Measurements from ENCODE around the gene TH.

The TH gene

DNA sequence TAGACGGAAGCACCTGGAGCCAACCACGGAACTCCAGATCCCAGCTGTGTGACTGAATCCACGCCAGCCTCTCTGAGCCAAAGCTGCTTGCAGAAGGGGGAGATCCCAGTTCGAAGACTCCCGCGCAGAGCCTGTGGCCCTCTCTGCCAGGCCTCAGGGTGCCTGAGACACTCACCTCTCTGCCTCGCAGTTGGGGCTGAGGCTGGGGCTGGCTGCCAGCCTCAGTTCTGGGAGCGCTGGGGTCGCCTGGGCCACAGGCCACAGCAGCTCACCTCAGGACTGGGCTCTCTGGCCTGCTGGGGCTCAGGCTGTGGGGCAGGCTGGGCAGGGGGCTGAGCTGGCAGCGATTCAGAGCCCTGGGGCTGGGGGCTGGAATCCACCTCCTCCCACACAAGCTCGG, 24.2 kb downstream of the TH start:
- DNase-seq (ENCODE audit: low read depth, low spot score) = no peak
- H3K27ac ChIP-seq = no peak overlapping the region

DNA sequence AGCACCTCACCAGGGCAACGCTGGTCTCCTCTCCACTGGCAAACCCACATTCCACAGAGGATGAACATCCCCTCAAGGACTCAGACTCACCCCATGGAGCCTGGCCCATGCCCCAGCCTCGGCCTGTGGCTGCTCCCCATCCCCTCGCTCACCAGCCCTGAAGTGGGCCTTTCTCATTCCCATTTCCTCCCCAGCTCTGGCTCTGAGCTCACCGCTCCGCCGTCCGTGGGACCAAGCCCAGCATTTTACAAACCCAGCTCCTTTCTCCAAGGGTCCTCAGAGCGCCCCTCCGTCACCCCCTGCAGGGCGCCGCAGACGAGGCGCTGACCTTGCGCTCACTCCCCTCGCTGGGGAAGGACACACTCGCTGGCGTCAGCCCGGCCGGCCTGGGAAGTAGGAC, 25.6 kb downstream of the TH start:
- no peak overlapping the region for H3K27ac ChIP-seq
- DNase-seq (ENCODE audit: low read depth, low spot score) = no peak

DNA sequence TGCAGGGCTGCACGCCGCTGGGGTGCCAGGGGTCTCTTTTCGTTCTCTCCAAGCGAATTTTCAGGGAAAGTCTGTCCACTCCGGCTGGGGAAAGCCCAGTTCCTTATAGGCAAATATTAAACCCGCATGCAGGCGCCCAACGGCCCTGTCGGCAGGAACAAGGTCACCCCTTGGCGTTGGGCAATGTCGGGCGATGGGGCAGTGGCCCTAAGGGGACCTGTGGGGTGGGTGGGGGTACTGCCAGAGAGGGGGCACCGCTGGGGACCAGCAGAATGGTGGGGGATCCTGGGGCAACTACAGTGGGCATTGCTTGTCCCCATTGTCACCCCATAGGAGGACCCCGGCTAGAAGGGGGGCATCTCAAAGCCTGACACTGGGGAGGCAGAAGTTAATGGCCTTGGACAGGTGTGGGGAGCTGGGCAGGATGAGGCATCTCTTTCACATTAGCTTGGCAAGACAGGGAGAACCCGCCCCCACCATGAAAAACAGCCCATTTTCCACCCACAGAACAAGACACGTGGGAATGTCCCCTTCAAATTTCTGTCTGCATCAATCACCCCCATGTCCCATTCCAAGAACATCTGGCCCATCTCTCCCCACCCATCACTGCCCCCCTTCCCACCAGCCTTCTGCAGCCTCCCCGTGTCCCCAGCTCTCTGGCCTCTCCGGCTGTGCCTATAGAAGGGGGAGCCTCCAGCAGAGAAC, 26.9 kb downstream of the TH start:
- DNase-seq (ENCODE audit: low read depth, low spot score) = no peak
- H3K27ac ChIP-seq = no peak overlapping the region

DNA sequence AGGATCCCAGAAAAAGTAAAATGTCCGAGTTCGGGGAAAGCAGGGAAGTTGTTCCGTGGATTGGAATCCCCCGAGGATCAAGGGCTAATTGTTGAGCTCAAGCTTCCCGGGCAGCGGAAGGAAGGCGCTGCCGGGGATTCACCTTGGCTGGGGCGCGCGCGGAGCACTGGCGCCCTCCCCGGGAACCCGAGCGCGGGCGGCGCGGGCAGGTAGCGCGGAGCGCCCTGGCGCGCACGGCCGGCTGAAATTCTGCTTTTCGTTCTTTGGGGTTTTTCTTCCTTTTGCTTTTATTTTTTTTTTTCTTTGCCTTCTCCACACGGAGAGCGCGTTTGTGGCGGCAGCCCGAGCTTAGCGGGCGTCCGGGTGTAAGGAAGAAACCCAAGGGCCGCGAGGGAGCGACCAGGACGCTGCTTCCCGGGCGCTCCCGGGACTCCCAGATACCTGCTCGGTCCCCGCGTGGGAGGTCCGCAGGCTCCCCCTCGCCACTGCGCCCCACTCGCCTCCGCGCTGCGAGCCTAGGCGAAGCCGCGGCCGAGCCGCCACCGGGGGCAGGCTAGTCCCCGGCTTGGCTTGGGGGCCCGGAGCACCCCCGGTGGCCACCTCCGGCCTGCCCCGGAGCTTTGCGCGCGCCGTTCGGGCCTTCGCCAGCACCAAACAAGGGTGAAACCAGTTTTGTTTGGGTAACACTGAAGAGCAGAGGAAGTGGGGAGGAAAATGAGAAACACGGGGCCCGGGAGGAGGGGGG, 27.6 kb downstream of the TH start:
- H3K27ac ChIP-seq = no peak overlapping the region

DNA sequence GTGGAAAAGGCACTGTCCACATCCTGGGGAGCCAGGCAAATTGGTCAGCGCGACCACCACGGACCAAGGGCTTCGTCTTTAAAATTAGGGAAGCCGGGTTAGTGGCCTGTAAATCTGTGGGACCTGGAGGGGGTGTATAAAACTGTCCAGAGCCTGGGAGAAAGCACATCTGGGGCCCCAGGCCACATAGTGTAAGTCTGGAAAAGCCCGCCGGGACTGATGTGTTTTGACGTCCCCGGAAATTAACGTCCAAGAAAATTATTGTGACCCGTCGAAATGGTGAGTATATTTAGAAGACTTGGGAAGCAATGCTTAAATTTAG, 28.2 kb downstream of the TH start:
- H3K27ac ChIP-seq = no peak overlapping the region
- DNase-seq (ENCODE audit: low read depth, low spot score) = no peak

More for the DNA sequence above, 27.6 kb downstream of the TH start:
- no peak for DNase-seq (ENCODE audit: low read depth, low spot score)

DNA sequence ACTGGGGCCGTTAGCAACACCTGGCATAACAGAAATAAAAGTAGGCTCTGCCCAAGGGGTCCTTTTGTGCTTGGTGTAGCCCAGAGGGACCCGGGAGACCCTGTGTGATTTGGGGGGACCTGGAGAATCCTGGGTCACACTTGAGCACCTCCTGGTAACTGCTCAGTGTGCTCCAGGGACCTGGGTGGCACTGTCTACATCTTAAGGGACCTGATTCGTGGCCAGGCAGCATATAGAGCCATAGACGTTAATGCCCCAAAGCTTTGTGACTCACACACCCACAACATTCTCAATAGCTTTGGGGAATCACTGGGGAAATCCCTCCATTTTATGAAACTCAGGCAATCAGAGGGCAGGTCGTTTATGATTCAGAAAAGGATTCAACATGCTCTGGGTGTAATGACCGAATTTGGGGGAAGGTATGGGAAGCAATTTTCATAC, 28.8 kb downstream of the TH start:
- H3K27ac ChIP-seq = no peak overlapping the region

DNA sequence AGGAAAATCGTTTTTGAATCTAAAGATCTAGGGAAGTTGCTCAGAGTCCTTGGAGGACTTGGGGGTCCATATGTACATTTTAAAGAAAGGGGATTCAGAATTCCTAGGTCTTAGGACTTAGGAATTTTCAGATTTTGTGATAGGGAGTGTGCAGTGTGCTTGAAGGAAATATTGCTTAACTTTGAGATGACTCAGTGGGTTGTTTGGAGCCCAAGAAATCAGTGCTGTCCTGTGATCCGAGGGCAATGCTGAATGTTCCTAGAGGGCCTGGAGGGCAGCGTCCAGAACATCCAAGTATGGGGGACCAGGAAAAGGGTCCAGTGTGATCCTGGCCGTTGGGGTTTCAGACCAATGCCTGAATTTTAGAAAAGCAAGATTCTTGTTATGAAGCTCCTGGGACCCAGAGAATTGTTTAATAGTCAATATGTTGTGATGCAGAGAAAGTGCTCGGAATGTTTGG, 29.3 kb downstream of the TH start:
- H3K27ac ChIP-seq = no peak overlapping the region
- no peak for DNase-seq (ENCODE audit: low read depth, low spot score)

More for the DNA sequence above, 28.8 kb downstream of the TH start:
- DNase-seq (ENCODE audit: low read depth, low spot score) = peak; percentile 34

DNA sequence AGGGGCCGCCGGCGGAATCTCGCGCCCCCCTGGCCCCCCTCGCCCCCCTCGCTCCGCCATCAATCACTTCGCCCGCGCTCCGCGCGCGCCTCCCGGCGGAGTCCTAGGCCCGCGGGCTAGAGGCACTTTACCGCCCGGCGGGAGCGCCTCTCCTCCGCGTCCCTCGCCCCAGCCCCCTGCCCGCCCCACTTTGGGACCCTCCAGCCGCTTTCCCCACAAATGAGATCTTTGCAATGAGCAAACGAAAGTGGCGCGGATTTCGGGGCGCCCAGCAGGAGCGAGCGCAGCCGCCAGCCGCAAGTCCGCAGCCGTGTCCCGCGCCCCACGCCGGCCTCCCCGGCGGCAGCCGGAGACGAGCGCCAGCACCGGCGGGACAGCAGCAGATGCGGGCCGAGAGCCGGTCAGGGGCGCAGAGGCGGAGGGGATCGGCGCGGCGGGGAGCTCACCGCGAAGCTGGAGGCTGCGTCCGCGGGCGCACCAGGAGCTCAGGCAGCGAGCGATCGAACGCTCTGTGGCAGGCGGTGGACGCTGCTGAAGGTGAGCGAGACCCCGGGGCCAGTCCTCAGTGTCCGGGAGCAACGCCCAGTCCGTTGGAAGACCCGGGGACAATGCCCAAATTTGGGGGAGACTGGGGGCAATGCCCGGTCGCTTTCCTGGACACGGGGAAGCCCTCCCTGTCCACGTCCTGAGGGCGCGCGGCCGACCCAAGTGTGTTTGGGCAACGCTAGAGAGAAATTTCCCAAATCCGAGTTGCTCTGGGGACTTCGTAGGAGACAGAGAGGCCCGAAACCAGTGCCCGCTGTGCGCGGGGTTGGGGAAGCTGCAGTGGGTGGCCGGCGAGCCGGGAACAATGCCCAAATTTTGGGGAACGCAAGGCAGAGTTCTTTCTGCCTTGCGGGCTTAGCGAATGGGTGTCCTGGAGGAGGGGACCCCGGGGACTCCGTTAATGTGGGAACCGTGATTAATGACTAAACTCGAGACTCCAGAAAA, 30.9 kb downstream of the TH start:
- H3K27ac ChIP-seq = no peak overlapping the region
- DNase-seq (ENCODE audit: low read depth, low spot score) = no peak

DNA sequence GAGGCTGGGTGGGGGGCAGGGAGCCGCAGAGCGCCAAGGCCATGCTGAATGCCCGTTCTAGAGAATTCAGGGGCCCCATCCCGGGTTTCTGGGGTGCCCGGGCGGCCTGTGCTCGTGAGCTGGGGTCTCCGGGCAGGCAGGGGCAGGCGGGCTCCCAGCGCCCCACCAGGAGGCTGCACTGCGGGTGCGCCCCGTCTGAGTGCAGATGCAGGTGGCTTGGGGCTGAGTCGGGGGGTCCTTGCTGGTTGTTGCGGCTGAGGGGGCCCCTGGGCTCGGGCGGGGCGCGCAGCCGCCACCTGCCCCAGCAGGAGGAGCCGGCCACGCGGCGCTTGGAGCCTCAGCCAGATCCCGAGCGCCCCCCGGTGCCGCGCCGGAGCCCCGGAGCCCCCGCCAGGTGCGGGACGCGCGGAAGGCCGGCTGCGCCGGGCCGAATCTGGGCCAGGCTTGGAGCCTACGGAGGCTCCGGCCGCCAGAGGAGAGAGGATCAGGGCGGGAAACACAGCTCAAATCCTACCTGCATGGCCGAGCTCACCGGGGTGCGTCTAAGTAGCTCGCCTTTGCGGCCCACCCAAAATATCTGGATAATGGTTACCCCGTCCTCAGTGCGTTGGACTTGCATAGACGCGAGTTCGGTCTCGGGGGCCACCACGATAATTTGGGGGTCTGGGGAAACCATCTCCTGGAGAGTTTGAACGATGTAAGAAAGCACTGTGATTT, 31.8 kb downstream of the TH start:
- DNase-seq (ENCODE audit: low read depth, low spot score) = no peak
- no peak overlapping the region for H3K27ac ChIP-seq

DNA sequence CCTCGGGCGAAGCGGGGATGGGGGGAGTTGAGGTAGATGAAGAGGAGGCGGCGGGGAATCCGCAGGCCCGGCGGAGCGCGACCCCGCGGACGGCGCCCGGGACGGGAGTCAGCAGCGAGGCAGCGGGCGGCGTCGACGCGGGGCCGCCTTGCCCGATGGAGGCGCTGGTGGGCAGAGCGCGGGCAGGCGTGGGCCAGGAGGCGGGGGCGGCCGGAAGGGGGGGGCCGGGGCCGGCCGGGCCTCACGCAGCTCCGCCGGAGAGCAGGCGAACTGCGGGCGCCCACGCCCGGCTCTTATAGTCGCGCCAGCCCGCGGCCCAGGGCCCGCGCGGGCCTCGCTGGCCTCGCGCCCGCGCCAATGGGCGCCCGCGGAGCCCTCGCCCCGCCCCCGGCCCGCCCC, 32.5 kb downstream of the TH start, which contains the start of gene IGF2:
Gene IGF2 (minus strand): TSS at position 267 of the 399 bp plus-strand sequence. CDS start 3,866 bp downstream, outside the sequence.
- no peak for DNase-seq (ENCODE audit: low read depth, low spot score)
- no peak within 1 kb of the TSS for H3K27ac ChIP-seq

DNA sequence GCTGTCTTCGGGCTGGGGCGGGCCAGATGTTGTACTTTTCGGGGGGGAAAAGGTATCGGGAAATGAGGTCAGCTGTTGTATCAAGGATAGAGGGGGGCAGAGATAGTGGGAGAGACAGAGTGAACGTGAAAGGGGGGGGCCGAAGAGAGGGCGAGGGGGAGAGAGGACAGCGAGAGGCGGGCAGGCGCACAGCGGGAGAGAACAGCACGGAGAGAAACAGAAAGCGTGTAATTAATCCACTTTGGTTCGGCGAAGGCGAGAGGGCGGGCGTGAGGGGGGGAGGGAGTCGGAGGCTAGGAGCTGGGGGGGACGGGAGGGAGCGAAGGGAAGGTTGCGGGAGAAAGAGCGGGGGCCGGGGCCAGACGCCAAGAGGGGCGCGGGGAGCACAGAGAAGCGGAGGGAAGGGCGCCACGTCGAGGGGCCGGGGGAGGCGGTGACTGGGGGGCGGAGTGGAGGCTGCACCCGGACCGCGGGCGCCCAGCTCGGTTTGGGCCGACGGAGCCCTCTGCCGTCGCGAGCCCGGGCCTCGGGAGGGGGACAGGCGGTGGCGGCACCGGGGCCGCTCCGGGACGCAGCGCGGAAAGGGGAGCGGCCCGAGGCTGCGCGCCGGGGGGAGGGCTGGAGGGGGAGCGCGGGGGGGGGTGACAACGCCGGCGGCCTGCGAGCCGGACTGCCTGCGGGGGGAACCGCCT, 33.0 kb downstream of the TH start:
- H3K27ac ChIP-seq = no peak overlapping the region
- DNase-seq (ENCODE audit: low read depth, low spot score) = no peak

DNA sequence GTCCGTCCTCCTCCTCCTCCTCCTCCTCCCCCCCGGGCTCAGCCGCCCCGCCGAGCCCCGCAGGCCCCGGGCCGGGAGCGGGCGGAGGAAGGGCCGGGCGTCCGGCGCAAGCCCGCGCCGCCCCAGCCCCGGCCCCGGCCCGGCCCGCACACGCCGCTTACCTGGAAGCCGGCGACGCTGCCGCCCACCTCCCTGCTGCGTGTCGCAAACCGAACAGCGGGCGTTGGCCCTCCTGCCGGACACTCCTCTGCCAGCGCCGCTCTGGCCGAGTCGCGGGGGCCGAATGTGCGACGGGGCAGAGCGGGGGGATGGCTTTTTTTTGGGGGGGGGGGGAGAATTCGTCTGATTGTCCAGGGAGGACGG, 33.6 kb downstream of the TH start:
- H3K27ac ChIP-seq = no peak overlapping the region
- no peak for DNase-seq (ENCODE audit: low read depth, low spot score)

DNA sequence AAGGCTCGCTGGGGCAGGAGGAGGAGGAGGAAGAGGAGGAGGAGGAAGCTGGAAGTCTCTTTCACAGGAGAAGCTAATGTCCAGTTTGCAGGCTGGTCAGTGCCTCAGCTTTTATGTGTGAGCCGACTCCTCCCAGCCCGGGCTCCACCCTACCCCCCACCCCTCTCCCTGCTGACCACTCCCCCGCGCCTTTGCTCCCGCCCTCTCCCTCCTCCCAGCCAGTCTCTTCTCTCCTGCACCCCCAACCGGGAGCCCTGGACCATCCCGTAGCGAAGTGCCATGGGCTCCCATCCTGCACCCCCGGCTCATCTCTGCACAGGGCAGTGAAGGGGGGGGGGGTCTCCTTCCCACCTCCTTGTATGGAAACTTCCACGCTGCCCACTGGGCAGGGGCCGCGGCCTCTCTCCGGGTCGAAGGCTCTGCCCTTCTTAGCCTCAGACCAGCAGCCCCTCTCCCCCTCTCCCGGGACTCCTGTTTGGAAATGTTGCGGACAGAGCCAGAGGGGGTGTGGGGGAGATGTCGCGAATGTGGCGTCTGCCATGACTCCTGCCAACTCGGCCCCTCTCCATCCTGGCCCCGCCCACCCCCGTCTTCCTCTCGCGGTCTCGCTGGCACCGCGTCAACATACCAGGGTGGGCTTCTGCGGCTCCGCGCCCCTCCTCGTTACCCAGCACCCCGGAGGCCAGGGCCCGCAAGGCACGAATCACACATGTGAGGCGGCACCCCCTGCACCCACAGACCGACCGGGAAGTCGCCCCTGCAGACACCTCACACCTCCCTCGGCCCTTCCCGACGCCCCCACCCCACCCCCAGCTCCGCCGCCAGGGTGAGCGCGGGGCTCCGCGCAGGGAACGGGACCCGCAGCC, 34.2 kb downstream of the TH start:
- no peak for DNase-seq (ENCODE audit: low read depth, low spot score)
- no peak overlapping the region for H3K27ac ChIP-seq

DNA sequence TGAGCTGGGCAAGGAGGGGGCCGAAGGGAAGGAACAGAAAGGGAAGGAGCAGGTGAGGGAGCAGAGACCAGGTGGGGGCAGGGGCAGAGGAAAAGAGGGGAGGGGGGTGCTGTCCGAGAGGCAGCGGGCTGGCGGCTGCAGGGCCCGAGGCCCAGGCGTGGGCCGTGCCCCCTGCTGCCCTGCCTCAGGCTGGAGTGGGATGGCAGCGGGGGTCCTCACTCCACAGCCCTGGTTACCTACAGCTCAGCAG, 34.7 kb downstream of the TH start:
- no peak for DNase-seq (ENCODE audit: low read depth, low spot score)

DNA sequence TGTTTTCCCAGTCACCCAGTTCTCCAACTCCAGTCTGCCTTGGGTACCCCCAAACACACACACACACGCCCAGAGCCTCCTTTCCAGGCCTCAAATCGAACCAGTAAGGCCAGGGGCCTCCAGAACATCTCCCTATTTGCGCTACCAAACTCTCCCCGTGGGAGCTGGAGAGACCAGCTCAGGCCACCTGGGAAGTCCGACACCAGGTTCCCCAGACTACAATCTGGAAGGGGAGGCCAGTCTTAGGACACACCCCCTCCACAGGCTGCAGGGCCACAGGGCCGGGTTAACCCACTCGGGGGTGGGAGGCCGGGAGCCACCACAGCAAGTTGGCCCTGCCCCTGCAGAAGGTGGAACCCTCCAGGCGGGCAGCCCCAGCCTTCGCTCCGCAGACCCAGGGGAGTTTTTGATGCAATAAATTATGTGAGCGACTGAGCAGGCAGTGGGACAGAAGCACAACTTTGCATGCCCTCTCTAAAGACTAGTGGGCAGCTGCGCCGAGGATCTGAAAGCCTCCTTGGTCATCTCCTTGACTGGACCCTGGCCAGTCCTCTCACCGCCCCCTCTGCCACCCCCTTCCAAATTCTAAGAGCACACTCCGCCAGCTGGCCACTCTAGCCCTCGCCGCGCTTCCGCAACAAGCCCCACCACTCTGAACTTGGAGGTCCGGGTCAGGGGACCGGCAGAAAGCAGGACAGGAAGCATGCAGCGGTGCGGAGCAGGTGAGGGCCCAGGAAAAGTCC, 35.2 kb downstream of the TH start:
- DNase-seq (ENCODE audit: low read depth, low spot score) = no peak

More for the DNA sequence above, 34.7 kb downstream of the TH start:
- no peak overlapping the region for H3K27ac ChIP-seq

DNA sequence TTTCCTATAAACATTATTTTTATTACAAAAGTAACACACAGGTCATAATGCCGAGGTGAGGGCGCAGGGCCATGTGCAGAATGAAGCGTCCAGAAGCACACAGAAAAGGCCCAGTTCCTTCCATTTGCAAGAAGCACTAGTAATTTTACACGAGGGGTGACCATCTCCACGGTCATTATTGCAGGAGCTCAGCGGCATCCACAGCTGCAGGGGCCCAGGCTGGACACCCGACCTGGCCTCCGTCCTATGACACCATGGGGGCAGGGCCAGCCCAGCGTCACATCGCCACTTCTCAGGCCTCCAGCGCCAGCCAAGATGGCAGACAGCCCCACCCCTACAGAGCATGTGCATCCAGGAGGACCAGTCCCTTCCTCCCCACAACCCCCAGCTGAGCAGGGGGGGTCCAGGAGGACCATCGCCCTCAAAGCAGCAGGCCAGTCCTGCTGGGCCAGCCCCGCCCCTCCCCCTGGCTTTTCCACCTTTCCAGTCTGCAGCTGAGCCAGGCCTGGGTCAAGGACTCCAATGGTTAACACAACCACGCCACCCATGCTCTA, 35.9 kb downstream of the TH start:
- H3K27ac ChIP-seq = no peak overlapping the region
- no peak for DNase-seq (ENCODE audit: low read depth, low spot score)

More for the DNA sequence above, 35.2 kb downstream of the TH start:
- H3K27ac ChIP-seq = no peak overlapping the region

DNA sequence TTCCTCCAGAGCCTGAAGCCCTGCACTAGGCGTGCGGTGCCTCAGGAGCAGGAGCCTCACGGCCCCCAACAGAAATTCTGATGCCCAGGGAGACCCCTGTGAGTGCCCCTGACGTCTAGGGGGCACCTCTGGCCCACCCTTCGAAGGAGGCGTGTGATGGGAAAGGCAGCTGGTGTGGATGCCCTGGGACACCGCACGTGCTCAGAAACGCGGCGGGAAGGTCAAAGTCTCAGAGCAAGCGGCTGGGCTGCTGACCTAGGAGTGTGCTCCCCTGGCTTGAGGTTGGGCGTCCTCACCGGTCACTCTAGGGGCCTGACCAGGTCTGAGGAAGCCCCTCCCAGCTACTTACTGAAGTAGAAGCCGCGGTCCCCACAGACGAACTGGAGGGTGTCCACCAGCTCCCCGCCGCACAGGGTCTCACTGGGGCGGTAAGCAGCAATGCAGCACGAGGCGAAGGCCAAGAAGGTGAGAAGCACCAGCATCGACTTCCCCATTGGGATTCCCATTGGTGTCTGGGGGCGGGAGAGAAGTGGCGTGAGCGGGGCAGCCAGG, 36.5 kb downstream of the TH start:
- no peak for DNase-seq (ENCODE audit: low read depth, low spot score)
- no peak overlapping the region for H3K27ac ChIP-seq
